GM19372 (cell line): ENCODE data around the gene NEDD4L.

Source experiments
- ATAC-seq: cut with Tn5 transposase; IDR thresholded peaks from one replicate; pipeline ENCODE4 v1.9.1; 2021; ENCODE audit warnings: mild to moderate bottlenecking, low read depth, moderate library complexity; ENCODE audit not compliant: unreplicated experiment

Gene NEDD4L

GRCh38 chr18:58051765-58052460 lies 7.9 kb downstream of the NEDD4L start:
- no peak for ATAC-seq

GRCh38 chr18:58052960-58053359 lies 8.9 kb downstream of the NEDD4L start:
- ATAC-seq: no peak

GRCh38 chr18:58054041-58054781 lies 10.2 kb downstream of the NEDD4L start:
- no peak for ATAC-seq

- no peak for ATAC-seq
Measured at GRCh38 chr18:58055890-58056558, 12.0 kb downstream of the NEDD4L start.

- ATAC-seq: no peak
Measured at GRCh38 chr18:58056852-58057251, 12.8 kb downstream of the NEDD4L start.

GRCh38 chr18:58057291-58057965 lies 13.4 kb downstream of the NEDD4L start:
- ATAC-seq: no peak

GRCh38 chr18:58058720-58059119 lies 14.7 kb downstream of the NEDD4L start:
- no peak for ATAC-seq

- no peak for ATAC-seq
Measured at GRCh38 chr18:58060254-58060653, 16.2 kb downstream of the NEDD4L start.

- no peak for ATAC-seq
Measured at GRCh38 chr18:58061349-58061748, 17.3 kb downstream of the NEDD4L start.

- no peak for ATAC-seq
Measured at GRCh38 chr18:58064406-58064998, 20.5 kb downstream of the NEDD4L start.

- no peak for ATAC-seq
Measured at GRCh38 chr18:58065956-58066355, 21.9 kb downstream of the NEDD4L start.

- ATAC-seq: no peak
Measured at GRCh38 chr18:58067601-58068000, 23.6 kb downstream of the NEDD4L start.

- ATAC-seq: no peak
Measured at GRCh38 chr18:58069099-58069498, 25.1 kb downstream of the NEDD4L start.

GRCh38 chr18:58069721-58070292 lies 25.8 kb downstream of the NEDD4L start:
- no peak for ATAC-seq

GRCh38 chr18:58076052-58076451 lies 32.0 kb downstream of the NEDD4L start:
- no peak for ATAC-seq

- ATAC-seq: no peak
Measured at GRCh38 chr18:58077329-58077728, 33.3 kb downstream of the NEDD4L start.

- no peak for ATAC-seq
Measured at GRCh38 chr18:58078889-58079573, 35.0 kb downstream of the NEDD4L start.

GRCh38 chr18:58080451-58080850 lies 36.4 kb downstream of the NEDD4L start:
- no peak for ATAC-seq

GRCh38 chr18:58087928-58088690 lies 44.1 kb downstream of the NEDD4L start:
- no peak for ATAC-seq
